Measurements from ENCODE around the gene KBTBD3. TPM values are rescaled to one million over a fixed set of nuclear protein-coding genes. Genes with fewer than 3 reads are reported as not detected.
A peak's percentile ranks its signal among the peaks of the same experiment; 100 is the strongest.

KBTBD3 gene
- total RNA-seq, 1 donor = 4.3 TPM

- H3K4me3 ChIP-seq (ENCODE audit: low read depth, low read length) = no peak overlapping the region
- TF ChIP-seq CTCF (IDR thresholded peaks at IDR 0.05; ENCODE audit: insufficient read depth, low read length) = no peak
Measured at GRCh38 chr11:106043540-106043939, 33.6 kb downstream of the KBTBD3 start.

GRCh38 chr11:106032861-106033260 is 44.3 kb downstream of the KBTBD3 start:
- no peak for TF ChIP-seq CTCF (IDR thresholded peaks at IDR 0.05; ENCODE audit: insufficient read depth, low read length)
- H3K4me3 ChIP-seq (ENCODE audit: low read depth, low read length) = no peak overlapping the region
- DNase-seq (ENCODE audit: low read depth) = no peak

More at GRCh38 chr11:106043540-106043939, 33.6 kb downstream of the KBTBD3 start:
- DNase-seq (ENCODE audit: low read depth) = no peak

- no peak for DNase-seq (ENCODE audit: low read depth)
- H3K4me3 ChIP-seq (ENCODE audit: low read depth, low read length) = no peak overlapping the region
- TF ChIP-seq CTCF (IDR thresholded peaks at IDR 0.05; ENCODE audit: insufficient read depth, low read length) = no peak
Measured at GRCh38 chr11:106031936-106032335, 45.2 kb downstream of the KBTBD3 start.

GRCh38 chr11:106031202-106031810 is 45.8 kb downstream of the KBTBD3 start:
- H3K4me3 ChIP-seq (ENCODE audit: low read depth, low read length) = no peak overlapping the region
- no peak for TF ChIP-seq CTCF (IDR thresholded peaks at IDR 0.05; ENCODE audit: insufficient read depth, low read length)
- DNase-seq (ENCODE audit: low read depth) = no peak

GRCh38 chr11:106030609-106031008 is 46.5 kb downstream of the KBTBD3 start:
- H3K4me3 ChIP-seq (ENCODE audit: low read depth, low read length) = no peak overlapping the region
- DNase-seq (ENCODE audit: low read depth) = no peak

GRCh38 chr11:106022795-106023275 is 54.3 kb downstream of the KBTBD3 start:
- TF ChIP-seq CTCF (IDR thresholded peaks at IDR 0.05; ENCODE audit: insufficient read depth, low read length) = no peak
- DNase-seq (ENCODE audit: low read depth) = no peak
- peak overlapping the region; percentile 70 for H3K4me3 ChIP-seq (ENCODE audit: low read depth, low read length)

More at GRCh38 chr11:106030609-106031008, 46.5 kb downstream of the KBTBD3 start:
- TF ChIP-seq CTCF (IDR thresholded peaks at IDR 0.05; ENCODE audit: insufficient read depth, low read length) = no peak
